ENCODE results near the gene IL20RA.
"Not testable (repeated sequence)": the region's sequence is repeated elsewhere in the genome, so short reads cannot be mapped to it uniquely, and the experiment has no call there.

The IL20RA gene

DNA sequence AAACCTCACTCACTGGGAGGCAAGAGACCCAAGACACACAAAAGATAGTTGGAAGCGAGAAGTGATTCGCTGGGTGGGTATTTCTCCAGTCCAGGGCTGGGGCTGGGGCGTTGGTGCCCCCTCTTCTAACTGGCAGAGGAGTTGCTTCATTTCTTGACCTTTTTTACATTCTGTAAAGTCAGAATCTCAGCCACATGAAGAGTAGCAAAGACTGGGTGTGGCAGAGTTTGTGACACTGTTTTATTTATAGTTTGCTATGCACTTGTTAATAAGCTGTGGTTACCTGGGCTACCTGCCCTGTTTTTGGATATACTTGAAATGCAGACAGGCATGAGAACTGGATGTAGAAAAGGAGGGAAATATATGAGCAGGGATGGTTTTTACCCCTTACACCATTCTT is 42.3 kb downstream of the IL20RA start:
- no peak for DNase-seq

DNA sequence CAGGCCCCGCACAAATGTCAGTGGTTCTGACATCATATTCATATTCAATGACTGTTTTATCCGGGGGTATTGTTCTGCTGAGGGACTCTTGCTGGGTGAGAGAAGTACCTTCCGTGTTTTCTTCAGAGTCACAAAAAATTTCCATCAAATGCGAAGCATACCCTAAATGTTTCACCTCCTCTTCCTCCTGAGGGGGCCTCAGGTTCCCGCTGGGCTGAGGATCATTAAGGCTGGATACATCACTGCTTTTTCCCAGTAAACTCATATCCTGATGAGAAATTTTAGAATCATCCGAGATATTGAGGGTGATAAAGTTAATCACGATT is 42.8 kb downstream of the IL20RA start:
- DNase-seq = no peak

DNA sequence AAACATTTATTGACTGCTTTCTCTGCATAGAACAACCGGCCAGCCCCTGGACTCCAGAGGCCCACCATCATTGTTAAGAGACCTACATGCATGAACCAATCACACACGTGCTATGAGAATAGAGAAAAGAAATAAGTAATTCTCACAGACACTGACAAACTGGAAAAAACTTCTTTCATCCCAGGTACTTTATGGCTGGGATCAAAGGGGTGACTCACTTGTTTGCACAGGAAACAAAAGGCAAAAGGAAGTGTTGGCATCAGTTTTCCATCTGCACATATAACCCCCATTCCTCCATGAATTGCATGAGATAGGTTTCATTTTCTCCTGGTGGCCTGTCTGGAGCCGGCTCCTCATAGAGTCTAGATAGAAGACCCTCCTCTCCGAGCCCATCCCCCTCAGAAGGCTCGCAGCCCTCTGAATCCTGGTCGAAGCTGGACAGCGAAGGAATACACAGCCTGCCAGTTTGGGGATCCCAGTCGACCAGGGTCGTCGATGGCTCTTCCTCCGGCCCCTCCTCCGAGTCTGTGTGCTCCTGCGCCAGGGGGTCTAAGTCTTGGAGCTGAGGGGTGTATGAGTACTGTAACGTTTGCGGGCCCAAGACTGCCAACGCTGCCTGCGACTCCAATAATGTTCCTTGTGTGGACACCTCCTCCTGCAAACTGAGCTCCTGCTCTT is 43.3 kb downstream of the IL20RA start:
- DNase-seq = no peak

DNA sequence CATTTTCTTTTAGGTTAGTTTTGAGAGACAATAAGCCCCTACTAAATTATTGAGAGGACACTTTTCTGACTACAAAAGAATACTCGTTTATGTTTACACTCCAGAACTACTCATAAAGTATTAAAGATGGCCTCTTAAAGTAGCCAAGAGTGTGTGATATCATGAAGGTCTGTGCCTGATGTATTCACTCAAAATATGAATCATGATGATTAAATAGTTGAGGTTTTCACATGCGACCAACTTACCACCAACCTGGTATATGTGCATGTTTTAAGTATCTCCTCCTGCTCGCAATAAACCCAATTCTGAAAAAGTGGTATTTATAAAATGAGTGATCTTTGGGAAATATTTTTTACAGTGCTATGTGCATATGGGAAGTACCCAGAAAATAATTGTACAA is 43.9 kb downstream of the IL20RA start:
- no peak for DNase-seq

DNA sequence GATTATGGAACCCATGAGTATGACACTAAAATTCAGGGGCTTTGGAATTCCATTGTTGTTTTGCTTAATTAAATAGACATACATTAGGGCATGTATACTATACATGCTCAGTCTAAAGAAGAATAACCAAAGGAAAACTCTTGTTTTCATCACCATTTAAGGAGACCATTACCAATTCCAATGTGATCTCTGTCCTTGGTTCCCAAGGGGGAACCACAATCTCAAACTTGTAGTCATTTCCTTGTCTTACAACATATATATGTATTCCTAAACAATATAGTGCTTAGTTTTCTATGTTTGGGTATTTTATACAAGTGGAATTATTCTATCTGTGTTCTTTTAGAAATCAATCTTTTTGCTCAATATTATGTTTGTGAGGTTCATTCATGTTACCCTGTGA is 49.2 kb downstream of the IL20RA start:
- DNase-seq = no peak

DNA sequence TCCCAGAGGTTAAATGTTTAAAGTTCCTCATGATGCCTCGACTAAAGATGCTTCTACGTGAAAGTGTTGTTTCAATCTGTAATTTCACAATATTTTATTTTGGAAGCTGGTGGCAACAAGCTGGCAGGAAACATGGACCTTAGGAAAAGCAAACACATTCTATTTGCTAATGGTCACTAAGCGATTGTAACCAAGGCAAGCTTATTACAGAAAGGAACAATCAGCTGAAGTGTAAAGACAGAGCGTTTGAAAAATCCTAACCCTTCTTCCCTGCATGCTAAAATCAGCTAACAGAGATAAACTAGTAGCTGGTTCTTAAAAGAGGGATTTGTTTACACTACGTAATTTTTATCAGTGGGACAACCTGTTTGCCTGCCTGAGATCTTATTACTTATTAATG is 50.0 kb downstream of the IL20RA start:
- no peak for DNase-seq

DNA sequence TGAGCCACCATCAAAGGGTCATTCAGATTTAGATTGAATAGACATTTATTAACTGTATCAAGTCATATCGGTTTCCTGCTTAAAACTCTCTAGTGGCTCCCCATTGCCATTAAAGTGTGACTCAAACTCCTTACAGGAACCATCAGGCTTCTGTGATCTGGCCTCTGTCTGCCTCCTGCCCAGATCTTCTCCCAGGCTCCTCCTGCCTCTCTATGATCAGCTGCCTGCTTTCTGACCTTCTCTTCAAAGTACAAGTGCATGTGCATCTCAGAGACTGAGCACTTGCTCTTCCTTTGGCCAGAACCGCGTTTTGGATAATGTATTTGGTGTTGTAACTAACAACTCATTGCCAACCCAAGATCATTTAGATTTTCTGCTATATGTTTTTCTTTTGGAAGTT is 52.7 kb downstream of the IL20RA start:
- no peak for DNase-seq

DNA sequence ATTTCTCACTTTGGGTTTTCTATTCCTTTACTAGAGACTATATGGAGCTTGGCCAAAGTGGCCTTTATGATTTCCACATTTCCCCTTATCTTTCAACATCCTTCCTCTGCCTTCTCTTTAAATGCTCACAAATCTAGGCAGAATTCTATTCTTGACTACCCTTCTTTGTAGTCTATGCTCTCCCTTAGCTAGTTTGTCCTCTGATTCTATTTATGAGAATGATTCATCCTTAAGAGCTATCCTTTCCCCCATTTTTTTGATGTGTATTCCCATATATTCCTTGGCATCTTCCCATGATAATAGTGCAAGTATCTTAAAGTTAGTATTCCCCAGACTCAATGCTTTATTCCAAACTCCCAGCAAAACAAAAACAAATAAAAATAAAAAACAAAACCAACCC is 53.1 kb downstream of the IL20RA start:
- no peak for DNase-seq

DNA sequence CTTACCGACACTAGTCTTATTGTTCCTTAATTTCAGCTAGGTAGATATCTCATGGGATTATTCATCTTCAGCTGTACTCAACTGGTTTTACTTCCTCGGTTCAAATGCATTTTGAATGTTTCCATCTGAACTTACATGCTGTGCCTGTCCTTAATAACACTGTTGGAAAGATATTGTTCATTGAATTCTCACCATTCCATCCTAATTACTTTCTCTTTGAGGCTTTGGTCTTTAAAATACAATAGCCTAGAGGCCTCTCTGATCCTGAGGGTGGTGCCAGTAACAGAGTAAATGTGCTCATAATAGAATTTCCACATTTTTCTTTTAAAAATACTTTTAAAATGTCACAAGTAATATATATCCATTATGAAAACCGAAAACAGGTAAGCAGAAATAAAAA is 54.0 kb downstream of the IL20RA start:
- no peak for DNase-seq

DNA sequence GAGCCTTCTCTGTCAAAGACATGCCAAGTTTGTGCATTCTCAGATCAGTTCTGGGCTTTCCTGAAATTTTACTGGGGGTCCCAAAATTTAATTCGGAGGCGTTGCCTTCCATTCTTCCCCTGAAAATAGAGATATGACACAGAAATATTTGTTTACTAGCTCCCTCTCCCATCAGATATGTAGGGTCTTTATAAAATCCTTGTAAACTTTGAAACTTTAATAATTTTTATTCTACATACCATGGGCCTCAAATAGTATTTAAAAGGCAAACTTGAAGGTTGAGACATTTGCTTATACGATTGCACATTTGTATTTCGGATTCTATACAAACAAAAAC is 54.6 kb downstream of the IL20RA start:
- no peak for DNase-seq

DNA sequence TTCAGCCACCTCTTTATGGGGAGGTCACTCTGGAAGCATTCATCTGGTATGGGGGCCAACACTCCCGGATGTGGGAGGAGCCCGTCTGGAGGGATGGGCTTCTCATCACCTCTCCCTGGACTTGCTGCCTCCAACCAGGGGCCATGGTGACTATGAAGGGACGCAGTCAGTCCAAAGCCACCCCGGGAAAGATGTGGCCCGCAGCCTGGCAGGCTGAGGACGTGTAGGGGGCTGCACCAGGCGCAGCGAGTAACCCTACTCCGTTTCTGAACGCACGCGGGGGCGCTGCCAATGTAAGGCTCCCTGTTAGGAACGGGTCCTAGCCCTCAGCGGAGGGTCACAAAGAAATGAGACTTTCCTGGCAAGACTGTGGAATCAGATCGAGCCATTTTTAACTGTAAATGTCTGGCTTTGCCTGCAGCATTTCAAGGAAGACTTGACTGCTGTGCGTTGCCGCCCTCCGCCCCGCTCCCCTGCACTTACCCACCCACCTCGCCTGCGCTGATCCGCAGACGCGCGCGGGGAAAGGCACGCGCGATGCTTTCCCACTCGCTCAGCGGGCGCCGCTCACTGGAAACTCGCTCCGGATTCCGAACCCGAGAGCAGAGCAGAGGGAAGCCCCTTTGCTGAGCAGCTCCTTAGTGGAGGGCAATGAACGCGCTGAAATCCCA is 55.1 kb downstream of the IL20RA start:
- no peak for DNase-seq

DNA sequence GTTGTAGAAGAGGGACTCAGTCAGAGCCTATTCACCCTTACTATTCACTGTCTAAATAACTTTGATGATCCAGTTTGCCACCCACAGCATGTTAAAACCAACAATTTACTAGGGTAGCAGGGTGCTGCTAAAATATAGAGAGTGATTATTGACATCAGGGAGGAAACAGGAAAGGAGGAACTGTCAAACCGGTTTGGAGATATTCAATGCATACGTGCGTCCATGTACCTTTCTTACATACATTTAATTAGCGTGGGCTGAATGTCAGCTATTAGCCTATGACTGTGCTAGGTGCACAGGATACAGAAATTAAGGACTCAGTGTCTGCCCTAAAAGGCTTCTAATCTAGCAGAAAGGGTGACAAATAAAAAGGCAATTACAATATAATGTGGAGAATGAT is 57.2 kb downstream of the IL20RA start:
- no peak for DNase-seq

DNA sequence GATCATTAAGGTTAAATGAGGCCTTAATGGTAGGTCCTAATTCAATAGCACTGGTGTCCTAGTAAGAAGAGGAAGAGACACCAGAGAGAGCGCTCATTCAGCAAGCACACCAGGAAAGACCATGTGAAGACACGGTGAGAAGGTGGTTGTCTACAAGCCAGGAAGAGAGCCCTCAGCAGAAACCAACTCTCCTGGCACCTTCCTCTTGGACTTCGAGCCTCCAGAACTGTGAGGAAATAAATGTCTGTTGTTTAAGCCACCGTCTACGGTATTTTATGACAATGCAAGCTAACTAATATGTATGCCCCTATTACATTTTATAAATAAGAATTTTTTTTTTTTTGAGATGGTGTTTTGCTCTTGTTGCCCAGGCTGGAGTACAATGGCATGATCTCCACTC is 59.3 kb downstream of the IL20RA start:
- no peak for DNase-seq

DNA sequence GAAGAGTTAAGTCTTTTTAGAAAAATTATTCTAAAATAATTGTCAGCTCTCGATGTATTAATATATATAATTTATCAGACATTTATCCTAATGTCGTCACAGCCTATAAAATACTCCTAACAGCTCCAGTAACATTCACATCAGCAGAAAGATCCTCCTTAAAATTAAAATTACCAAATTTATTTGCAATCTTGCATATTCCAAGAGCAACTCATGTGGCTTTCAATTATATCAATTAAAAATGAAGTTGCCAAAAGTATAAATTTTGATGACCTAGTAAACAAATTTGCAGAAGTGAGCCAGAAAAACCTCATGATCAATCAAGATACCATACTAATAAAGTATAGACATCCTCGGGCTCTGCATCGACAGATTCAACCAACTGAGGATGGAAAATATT is 60.2 kb downstream of the IL20RA start:
- DNase-seq = no peak

DNA sequence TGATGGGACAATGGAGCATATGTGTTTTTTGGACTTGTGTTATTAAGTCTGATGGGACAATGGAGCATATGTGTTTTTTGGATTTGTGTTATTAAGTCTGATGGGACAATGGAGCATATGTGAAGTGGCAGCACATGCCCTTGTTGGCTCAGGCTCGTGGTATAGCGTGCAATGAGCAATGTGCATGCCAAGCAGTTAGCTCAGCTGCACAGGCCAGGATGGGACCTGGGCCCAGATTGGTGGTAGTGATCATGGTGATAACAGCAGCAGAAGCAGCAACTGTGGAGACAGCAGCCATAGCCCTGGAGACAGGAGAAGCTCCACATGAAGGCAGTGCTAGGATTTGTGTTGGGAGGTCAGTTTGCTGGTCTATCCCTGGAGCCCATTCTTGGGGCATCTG is 61.1 kb downstream of the IL20RA start:
- no peak for DNase-seq

DNA sequence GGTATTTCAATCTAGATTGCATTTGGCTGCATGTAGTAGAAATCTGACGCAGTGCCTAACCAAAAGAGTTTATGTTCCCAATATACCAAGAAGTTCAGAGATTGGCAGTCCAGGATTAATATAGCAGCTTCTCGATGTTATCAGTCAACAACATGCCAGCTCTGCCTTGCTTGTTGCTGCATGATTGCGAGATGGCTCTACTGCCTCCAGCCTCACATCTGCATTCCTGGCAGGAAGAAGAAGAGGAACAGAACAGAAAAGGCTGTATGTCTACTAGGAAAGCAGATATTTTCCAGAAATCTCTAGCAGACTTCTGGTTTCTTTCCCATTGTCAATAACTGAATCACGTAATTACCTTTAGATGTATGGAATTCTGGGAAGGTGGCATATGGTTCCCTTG is 61.8 kb downstream of the IL20RA start:
- DNase-seq = no peak

DNA sequence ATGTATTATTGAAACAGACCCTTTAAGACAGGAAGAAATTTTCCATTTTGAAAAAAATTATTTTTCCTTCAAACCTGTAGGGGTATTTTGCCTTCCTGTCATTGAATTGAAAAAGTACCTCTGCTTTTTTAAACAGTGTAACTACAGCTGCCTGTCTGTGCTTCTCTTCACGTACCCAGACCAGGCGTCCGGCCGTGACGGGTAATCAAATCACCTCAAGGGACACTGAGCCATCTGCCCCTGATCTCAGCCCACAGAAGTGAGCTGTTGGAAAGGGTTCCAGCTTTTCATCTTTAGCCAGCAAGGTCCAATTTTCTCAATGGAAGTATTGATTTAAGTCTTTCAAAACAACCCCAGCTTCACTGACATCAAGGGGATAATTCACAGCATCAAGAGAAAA is 64.7 kb downstream of the IL20RA start:
- no peak for DNase-seq

DNA sequence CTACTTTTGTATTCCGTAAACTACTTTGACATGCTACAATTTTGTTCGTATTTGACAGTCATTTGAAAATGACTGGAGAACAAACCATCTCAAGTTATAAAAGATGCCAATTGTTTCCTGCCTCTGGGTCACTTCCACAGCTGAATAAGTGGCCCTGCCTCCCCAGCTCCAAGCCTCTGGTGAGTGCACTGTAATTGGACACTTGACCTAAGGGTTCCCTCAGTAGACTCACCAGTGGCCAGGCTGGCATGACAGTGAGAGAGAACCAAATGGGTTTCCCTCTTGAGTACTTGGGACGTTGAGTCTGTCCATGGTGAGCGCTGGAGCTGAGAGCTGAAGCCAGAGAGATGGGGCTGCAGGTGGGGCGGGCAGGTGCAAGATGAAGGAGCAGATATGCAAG is 65.6 kb downstream of the IL20RA start:
- DNase-seq = no peak

DNA sequence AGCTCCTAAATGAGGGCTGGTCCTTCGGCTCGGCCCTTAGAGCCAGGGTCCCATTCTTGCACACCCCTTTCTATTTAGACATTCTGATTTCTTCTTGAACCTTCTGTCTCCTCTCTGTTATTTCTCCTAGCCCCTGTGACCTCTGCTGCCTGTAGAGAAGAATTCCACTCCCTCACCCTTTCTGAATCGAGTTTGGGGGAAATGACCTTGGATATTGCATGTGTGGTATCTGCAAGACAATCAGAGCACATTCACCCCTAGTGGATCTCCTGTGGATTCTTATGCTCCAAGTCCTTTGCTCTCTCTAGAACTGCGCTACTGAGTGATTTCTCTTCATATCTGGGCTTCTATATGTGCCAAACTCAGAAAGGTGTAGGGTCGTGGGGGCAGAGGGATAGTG is 67.7 kb downstream of the IL20RA start:
- DNase-seq = no peak

DNA sequence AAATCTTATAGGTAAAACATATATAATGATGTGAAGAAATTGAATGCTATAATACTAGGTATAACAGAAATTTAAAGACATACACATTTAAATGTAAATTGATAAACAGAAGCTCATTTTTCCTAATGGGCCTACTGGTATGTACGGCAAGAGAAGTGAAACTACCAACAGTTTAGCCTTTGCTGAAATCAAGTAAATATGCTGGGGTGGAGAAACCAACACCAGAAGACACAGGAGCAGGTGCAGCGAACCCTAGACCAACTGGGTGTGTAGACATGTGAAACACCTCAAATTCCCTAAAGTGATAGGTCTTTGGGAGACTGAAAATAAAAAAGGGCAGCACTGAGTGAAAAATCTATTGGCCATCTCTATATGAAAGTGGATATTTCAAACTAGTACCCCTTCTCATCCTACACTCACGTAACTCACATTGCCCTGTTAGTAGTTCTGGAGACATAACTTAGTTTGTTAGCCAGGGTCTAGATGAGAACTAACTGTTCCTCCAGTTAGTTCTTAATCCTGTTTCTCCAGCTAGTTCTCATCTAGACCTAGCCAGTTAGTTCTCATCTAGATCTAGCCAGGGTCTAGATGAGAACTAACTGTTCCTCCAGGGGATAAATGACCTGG is 69.6 kb downstream of the IL20RA start:
- no peak for DNase-seq

DNA sequence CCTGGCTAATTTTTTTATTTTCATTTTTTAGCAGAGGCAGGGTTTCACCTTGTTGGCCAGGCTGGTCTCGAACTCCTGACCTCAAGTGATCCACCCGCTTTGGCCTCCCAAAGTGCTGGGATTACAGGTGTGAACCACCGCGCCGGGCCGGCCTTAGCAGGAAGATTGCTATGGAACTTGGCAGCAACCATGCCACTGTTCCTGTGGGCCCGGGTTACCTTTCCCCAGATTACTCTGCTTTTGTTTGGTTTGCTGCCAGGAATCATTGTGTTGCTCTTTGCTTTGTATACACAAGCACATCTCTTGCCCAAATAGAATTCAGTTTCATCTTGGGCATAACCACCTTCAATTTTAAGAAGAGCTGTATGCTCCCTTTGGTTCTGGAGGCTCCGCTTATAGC is 71.0 kb downstream of the IL20RA start:
- not testable (repeated sequence) for DNase-seq

DNA sequence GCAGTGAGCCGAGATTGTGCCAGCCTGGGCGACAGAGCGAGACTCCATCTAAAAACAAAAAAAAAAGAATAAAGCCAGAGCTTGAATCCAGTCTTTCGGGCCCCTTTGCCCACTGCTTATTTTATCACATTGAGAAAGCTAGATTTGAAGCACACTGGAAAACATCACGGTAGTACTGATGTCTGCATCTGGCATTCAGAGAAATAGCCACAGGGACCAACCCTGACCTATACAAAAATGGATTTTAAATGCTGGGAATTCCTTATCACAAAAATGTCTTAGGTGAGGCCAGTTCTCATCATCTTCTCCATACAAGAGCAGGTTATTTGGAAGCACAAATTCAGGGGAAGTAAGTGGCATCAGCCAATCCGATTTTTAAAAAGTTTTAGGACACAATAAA is 73.2 kb downstream of the IL20RA start:
- no peak for DNase-seq

DNA sequence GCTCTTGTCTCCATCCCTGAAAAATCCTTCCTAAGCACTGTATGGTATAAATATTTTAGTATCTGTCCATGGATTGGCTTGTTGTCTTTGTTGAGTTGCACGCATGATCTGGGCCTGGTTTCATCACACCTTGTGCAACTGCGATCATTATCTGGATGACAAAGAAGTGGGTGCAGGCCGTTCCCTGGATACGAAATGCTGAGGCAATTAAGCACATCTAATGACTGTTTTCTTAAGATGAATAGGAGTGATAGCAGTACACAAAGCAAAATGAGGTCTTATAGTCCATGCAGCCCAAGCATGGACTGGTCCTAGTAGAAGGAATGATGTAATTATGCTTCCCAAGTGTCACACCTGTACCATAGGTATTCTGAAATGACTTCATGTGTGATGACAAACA is 74.8 kb downstream of the IL20RA start:
- DNase-seq = no peak

DNA sequence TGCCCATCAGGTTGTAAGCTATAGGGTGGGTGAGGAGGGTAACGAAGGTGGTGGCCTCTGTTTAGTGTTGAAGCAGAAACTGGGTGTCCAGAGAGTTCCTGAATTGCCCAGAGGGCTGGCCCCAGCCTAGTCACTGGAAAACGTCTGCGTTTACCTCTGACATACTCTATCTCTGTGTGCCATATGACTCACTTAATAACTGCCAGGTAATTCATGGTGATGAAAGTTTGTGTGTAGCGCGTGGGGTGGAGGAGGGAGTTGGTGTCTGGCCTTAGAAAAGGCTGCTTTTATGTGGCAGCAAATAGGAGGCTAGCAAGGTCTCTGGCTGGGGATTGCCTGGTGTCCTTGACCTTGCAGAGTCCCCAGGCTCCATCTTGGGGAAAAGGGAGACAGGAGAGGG is 75.3 kb downstream of the IL20RA start:
- no peak for DNase-seq

DNA sequence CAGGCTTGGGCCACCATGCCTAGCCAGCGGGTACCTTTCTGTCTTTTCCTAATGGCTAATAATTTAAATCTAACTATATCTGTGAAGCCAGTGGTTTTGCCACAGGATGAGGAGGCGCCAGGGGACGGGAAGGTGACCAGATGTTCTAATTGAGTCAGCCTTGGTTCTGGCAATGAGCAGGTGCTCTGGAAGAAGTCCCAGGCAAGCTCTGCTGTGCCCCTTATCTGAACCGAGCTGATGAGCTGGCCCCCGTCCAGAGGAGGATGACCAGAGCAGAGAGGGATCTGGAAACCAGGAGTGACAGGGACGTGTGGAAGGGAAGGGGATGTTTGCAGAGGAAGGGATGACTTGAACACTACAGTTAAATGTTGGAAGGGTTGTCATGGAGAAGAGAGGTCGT is 75.9 kb downstream of the IL20RA start:
- DNase-seq = no peak

Measured in activated CD4-positive, alpha-beta T cell treated with anti-CD3 and anti-CD28 coated beads for 48 hours (primary cell).